ENCODE results near the gene NXPH1. TPM values are rescaled to one million over a fixed set of nuclear protein-coding genes. Genes with fewer than 3 reads are reported as not detected.

NXPH1 gene
- total RNA-seq, 1 donor from 2014 or later: not detected

DNA sequence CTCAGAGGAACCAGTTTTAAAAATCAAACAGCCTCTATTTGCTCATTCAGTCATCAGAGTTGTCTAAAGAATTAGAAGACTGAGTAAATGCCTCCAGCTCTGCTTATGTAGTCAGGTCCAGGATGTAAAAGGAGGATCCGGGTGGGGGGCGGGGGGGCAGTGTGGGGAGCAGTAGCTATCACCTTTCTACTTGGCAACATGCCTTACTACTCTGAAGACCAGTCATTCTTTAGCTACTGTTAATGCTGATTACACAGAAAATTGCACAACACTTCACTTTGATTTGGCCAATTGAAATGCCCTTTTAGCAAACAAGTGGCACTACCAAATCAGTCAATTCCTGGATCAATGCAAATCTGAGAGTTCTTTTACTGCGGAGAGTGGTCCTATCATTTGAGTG is 164.2 kb downstream of the NXPH1 start:
- no peak overlapping the region for H3K27ac ChIP-seq
- intact Hi-C loops (cut with DNase I): no loop called here
- no peaks in the 10 kb centered on the region for H3K36me3 ChIP-seq
- TF ChIP-seq, protein P1, sequence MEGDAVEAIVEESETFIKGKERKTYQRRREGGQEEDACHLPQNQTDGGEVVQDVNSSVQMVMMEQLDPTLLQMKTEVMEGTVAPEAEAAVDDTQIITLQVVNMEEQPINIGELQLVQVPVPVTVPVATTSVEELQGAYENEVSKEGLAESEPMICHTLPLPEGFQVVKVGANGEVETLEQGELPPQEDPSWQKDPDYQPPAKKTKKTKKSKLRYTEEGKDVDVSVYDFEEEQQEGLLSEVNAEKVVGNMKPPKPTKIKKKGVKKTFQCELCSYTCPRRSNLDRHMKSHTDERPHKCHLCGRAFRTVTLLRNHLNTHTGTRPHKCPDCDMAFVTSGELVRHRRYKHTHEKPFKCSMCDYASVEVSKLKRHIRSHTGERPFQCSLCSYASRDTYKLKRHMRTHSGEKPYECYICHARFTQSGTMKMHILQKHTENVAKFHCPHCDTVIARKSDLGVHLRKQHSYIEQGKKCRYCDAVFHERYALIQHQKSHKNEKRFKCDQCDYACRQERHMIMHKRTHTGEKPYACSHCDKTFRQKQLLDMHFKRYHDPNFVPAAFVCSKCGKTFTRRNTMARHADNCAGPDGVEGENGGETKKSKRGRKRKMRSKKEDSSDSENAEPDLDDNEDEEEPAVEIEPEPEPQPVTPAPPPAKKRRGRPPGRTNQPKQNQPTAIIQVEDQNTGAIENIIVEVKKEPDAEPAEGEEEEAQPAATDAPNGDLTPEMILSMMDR (IDR thresholded peaks at IDR 0.05): no peak
- DNase-seq (no peak), ATAC-seq (no peak)
- no peaks in the 10 kb centered on the region for H3K9me3 ChIP-seq
- H3K4me1 ChIP-seq: no peaks in the 10 kb centered on the region
- H3K27me3 ChIP-seq: no peaks in the 10 kb centered on the region
- H3K4me3 ChIP-seq: no peak overlapping the region

GRCh38 chr7:8601121-8601520 is 167.7 kb downstream of the NXPH1 start:
- intact Hi-C loops (cut with DNase I): no loop called here
- Histone ChIP-seq H3K36me3 (no peaks in the 10 kb centered on the region), H3K27ac (no peak overlapping the region), H3K4me3 (no peak overlapping the region), H3K27me3 (no peaks in the 10 kb centered on the region), H3K9me3 (no peaks in the 10 kb centered on the region), H3K4me1 (no peaks in the 10 kb centered on the region)
- TF ChIP-seq, protein P1 (IDR thresholded peaks at IDR 0.05): no peak
- DNase-seq: no peak
- ATAC-seq: no peak

- Histone ChIP-seq H3K4me3 (no peak overlapping the region), H3K27ac (no peak overlapping the region), H3K4me1 (no peaks in the 10 kb centered on the region), H3K27me3 (no peaks in the 10 kb centered on the region), H3K9me3 (no peaks in the 10 kb centered on the region), H3K36me3 (no peaks in the 10 kb centered on the region)
- intact Hi-C loops (cut with DNase I): no loop called here
- DNase-seq (no peak), ATAC-seq (no peak)
- TF ChIP-seq, protein P1 (IDR thresholded peaks at IDR 0.05): no peak
Observed at GRCh38 chr7:8605221-8605620, 171.8 kb downstream of the NXPH1 start.

GRCh38 chr7:8612584-8612983 is 179.2 kb downstream of the NXPH1 start:
- Histone ChIP-seq H3K27me3 (no peaks in the 10 kb centered on the region), H3K4me3 (no peak overlapping the region), H3K9me3 (no peaks in the 10 kb centered on the region), H3K4me1 (no peaks in the 10 kb centered on the region), H3K36me3 (no peaks in the 10 kb centered on the region), H3K27ac (no peak overlapping the region)
- TF ChIP-seq, protein P1 (IDR thresholded peaks at IDR 0.05): no peak
- intact Hi-C loops (cut with DNase I): no loop called here
- no peak for DNase-seq
- ATAC-seq: no peak

- DNase-seq (no peak), ATAC-seq (no peak)
- Histone ChIP-seq H3K4me1 (no peaks in the 10 kb centered on the region), H3K4me3 (no peak overlapping the region), H3K9me3 (no peaks in the 10 kb centered on the region), H3K36me3 (no peaks in the 10 kb centered on the region), H3K27ac (no peak overlapping the region), H3K27me3 (no peaks in the 10 kb centered on the region)
- intact Hi-C loops (cut with DNase I): no loop called here
- TF ChIP-seq, protein P1 (IDR thresholded peaks at IDR 0.05): no peak
Observed at GRCh38 chr7:8613191-8613590, 179.8 kb downstream of the NXPH1 start.

DNA sequence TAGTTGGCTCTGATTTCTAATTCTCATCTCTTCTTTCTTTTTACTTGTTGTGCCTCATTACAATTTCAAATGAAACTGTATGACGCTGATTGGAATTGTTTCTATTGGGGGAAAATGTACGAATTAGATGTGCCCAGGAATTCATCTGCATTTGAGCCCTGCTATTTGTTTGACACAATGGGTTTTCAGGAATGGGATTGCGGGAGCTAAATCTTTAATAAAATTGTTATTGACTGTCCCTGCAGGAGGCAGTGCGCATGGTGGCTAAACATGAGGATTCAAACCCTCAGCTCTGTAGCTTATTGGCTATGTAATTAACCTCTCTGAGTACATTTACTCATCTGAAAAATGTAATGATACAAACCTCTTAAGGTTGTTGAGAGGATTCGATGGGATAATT is 181.6 kb downstream of the NXPH1 start:
- Histone ChIP-seq H3K9me3 (no peaks in the 10 kb centered on the region), H3K36me3 (no peaks in the 10 kb centered on the region), H3K27me3 (no peaks in the 10 kb centered on the region), H3K27ac (no peak overlapping the region), H3K4me3 (no peak overlapping the region), H3K4me1 (no peaks in the 10 kb centered on the region)
- no peak for DNase-seq
- TF ChIP-seq, protein P1 (IDR thresholded peaks at IDR 0.05): no peak
- no peak for ATAC-seq
- intact Hi-C loops (cut with DNase I): no loop called here
